ENCODE results near the gene RYK. TPM values are rescaled to one million over a fixed set of nuclear protein-coding genes. Genes with fewer than 3 reads are reported as not detected.

The RYK gene
- total and polyA plus RNA-seq, 4 donors: 7.5 to 36.1 (median 15.3) TPM

DNA sequence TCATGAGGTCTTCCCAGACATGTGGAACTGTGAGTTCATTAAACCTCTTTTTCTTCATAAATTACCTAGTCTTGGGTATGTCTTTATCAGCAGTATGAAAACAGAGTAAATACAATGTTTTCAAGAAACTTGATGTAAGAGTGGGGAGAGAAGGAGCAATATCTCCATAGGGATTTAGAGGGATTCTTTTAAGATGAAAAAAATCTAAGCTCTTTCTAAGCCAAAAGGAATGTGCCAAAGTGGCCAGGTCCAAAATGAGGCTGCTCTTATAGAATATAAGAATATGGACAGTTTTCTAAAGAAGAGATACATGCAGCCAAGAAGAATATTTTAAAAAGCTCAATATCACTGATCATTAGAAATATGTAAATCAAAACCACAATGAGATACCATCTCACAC, 23.9 kb upstream of the RYK start:
- TF ChIP-seq, protein P1, sequence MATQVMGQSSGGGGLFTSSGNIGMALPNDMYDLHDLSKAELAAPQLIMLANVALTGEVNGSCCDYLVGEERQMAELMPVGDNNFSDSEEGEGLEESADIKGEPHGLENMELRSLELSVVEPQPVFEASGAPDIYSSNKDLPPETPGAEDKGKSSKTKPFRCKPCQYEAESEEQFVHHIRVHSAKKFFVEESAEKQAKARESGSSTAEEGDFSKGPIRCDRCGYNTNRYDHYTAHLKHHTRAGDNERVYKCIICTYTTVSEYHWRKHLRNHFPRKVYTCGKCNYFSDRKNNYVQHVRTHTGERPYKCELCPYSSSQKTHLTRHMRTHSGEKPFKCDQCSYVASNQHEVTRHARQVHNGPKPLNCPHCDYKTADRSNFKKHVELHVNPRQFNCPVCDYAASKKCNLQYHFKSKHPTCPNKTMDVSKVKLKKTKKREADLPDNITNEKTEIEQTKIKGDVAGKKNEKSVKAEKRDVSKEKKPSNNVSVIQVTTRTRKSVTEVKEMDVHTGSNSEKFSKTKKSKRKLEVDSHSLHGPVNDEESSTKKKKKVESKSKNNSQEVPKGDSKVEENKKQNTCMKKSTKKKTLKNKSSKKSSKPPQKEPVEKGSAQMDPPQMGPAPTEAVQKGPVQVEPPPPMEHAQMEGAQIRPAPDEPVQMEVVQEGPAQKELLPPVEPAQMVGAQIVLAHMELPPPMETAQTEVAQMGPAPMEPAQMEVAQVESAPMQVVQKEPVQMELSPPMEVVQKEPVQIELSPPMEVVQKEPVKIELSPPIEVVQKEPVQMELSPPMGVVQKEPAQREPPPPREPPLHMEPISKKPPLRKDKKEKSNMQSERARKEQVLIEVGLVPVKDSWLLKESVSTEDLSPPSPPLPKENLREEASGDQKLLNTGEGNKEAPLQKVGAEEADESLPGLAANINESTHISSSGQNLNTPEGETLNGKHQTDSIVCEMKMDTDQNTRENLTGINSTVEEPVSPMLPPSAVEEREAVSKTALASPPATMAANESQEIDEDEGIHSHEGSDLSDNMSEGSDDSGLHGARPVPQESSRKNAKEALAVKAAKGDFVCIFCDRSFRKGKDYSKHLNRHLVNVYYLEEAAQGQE (IDR thresholded peaks at IDR 0.05): no peak
- TF ChIP-seq GABPA (IDR thresholded peaks at IDR 0.05 in 1 of 2, conservative IDR thresholded peaks at IDR 0.05 in 1 of 2) (no peak), HNF4G (IDR thresholded peaks at IDR 0.05) (no peak), YY1 (IDR thresholded peaks at IDR 0.05) (no peak), SP1 (IDR thresholded peaks at IDR 0.05) (no peak), TAF1 (conservative IDR thresholded peaks at IDR 0.05) (no peak)
- TF ChIP-seq, protein P2, sequence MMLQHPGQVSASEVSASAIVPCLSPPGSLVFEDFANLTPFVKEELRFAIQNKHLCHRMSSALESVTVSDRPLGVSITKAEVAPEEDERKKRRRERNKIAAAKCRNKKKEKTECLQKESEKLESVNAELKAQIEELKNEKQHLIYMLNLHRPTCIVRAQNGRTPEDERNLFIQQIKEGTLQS (IDR thresholded peaks at IDR 0.05): no peak
- H3K4me1 ChIP-seq (ENCODE audit: control insufficient read depth in 4 of 4, insufficient read depth in 4 of 4, low read length in 3 of 4): no peaks in the 10 kb centered on the region
- H3K9ac ChIP-seq (ENCODE audit: low read depth in 1 of 2, low read length in 2 of 2): no peak overlapping the region
- no peaks in the 10 kb centered on the region for H3K27me3 ChIP-seq (ENCODE audit: control insufficient read depth in 4 of 4, insufficient read depth in 4 of 4, low read length in 3 of 4)
- H3K4me3 ChIP-seq (ENCODE audit: low read depth in 1 of 3, low read length in 3 of 3): no peak overlapping the region
- H3K9me3 ChIP-seq (ENCODE audit: control insufficient read depth in 4 of 4, low read length in 3 of 4): no peaks in the 10 kb centered on the region
- no peak for DNase-seq (ENCODE audit: low spot score)
- H3K27ac ChIP-seq (ENCODE audit: low read depth in 1 of 2, low read length in 2 of 2): no peak overlapping the region
- no peaks in the 10 kb centered on the region for H3K36me3 ChIP-seq (ENCODE audit: control insufficient read depth in 4 of 4, insufficient read depth in 3 of 4, low read depth in 1 of 4, low read length in 3 of 4)

DNA sequence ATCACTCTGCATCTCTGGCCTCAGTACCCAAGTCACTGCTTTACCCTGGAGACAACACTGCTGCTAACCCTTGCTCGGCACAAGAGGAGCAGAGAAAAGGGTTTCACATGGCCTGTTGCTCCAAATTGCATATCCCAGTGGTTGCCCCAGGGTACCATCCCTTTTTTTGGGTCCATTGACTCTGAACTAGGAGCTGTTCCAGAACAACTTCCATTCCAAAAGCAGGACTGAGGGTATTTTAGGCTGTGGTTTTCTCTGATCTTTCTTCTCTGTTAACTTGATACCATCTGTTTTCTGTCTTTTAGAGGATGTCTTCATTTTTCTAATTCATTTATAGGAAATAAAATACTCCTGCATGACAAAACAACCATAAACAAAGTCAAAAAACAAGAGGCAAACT, 17.3 kb upstream of the RYK start:
- H3K4me3 ChIP-seq (ENCODE audit: low read depth in 1 of 3, low read length in 3 of 3): no peak overlapping the region
- no peak overlapping the region for H3K27ac ChIP-seq (ENCODE audit: low read depth in 1 of 2, low read length in 2 of 2)
- H3K4me1 ChIP-seq (ENCODE audit: control insufficient read depth in 4 of 4, insufficient read depth in 4 of 4, low read length in 3 of 4): no peaks in the 10 kb centered on the region
- no peaks in the 10 kb centered on the region for H3K9me3 ChIP-seq (ENCODE audit: control insufficient read depth in 4 of 4, low read length in 3 of 4)
- H3K36me3 ChIP-seq (ENCODE audit: control insufficient read depth in 4 of 4, insufficient read depth in 3 of 4, low read depth in 1 of 4, low read length in 3 of 4): no peaks in the 10 kb centered on the region
- WGBS: 96% methylated on average over 1 of the region's 1 CpG
- no peak overlapping the region for H3K9ac ChIP-seq (ENCODE audit: low read depth in 1 of 2, low read length in 2 of 2)
- TF ChIP-seq, protein P1 (IDR thresholded peaks at IDR 0.05): no peak
- TF ChIP-seq JUND (IDR thresholded peaks at IDR 0.05): no peak
- no peak for TF ChIP-seq GABPA (IDR thresholded peaks at IDR 0.05 in 1 of 2, conservative IDR thresholded peaks at IDR 0.05 in 1 of 2)
- TF ChIP-seq, protein P2 (IDR thresholded peaks at IDR 0.05): no peak
- no peak for TF ChIP-seq NR2F2 (IDR thresholded peaks at IDR 0.05)
- TF ChIP-seq, protein P3, sequence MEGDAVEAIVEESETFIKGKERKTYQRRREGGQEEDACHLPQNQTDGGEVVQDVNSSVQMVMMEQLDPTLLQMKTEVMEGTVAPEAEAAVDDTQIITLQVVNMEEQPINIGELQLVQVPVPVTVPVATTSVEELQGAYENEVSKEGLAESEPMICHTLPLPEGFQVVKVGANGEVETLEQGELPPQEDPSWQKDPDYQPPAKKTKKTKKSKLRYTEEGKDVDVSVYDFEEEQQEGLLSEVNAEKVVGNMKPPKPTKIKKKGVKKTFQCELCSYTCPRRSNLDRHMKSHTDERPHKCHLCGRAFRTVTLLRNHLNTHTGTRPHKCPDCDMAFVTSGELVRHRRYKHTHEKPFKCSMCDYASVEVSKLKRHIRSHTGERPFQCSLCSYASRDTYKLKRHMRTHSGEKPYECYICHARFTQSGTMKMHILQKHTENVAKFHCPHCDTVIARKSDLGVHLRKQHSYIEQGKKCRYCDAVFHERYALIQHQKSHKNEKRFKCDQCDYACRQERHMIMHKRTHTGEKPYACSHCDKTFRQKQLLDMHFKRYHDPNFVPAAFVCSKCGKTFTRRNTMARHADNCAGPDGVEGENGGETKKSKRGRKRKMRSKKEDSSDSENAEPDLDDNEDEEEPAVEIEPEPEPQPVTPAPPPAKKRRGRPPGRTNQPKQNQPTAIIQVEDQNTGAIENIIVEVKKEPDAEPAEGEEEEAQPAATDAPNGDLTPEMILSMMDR (IDR thresholded peaks at IDR 0.05; ENCODE audit: low read depth, low read length, missing input control): no peak
- no peak for TF ChIP-seq EGR1 (IDR thresholded peaks at IDR 0.05; ENCODE audit: low read depth in 2 of 2)
- TF ChIP-seq YY1 (IDR thresholded peaks at IDR 0.05): no peak
- TF ChIP-seq, protein P4, sequence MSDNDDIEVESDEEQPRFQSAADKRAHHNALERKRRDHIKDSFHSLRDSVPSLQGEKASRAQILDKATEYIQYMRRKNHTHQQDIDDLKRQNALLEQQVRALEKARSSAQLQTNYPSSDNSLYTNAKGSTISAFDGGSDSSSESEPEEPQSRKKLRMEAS (IDR thresholded peaks at IDR 0.05): no peak
- no peak for TF ChIP-seq HNF4G (IDR thresholded peaks at IDR 0.05)
- no peak for TF ChIP-seq RAD21 (IDR thresholded peaks at IDR 0.05)
- no peak for TF ChIP-seq HNF4A (conservative IDR thresholded peaks at IDR 0.05)
- TF ChIP-seq RXRA (IDR thresholded peaks at IDR 0.05): no peak
- H3K27me3 ChIP-seq (ENCODE audit: control insufficient read depth in 4 of 4, insufficient read depth in 4 of 4, low read length in 3 of 4): no peaks in the 10 kb centered on the region
- no peak for DNase-seq (ENCODE audit: low spot score)
